Hindlimb muscle (tissue), 1 donor: ENCODE data around the gene ADRA1B. TPM values are rescaled to one million over a fixed set of nuclear protein-coding genes. Genes with fewer than 3 reads are reported as not detected.

Source experiments
- DNase-seq: peaks from one replicate; pipeline ENCODE4 v3.0.0-alpha.2; 2013
- polyA plus RNA-seq: library from polyadenylated mRNA; unstranded; fragments of 120-200 nt; gene quantifications from one replicate; pipeline ENCODE4 v1.2.1, GENCODE V29; 2013; ENCODE audit not compliant: insufficient read length

ADRA1B gene
- polyA plus RNA-seq, 1 donor = 0.92 TPM

DNA sequence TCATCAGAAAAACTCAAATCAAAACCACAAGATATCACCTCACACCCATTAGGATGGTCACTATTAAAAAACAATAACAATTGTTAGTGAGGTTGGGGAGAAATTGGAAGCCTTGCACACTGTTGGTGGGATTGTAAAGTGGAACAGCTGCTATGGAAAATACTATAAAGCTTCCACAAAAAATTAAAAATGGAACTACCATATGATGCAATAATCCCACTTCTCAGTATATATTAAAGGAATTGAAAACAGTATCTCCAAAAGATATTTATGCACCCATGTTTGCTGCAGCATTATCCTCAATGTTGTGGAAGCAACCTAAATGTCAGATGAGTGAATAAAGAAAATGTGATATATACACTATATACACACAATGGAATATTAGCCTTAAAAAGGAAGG is 14.5 kb upstream of the ADRA1B start:
- DNase-seq = no peak

DNA sequence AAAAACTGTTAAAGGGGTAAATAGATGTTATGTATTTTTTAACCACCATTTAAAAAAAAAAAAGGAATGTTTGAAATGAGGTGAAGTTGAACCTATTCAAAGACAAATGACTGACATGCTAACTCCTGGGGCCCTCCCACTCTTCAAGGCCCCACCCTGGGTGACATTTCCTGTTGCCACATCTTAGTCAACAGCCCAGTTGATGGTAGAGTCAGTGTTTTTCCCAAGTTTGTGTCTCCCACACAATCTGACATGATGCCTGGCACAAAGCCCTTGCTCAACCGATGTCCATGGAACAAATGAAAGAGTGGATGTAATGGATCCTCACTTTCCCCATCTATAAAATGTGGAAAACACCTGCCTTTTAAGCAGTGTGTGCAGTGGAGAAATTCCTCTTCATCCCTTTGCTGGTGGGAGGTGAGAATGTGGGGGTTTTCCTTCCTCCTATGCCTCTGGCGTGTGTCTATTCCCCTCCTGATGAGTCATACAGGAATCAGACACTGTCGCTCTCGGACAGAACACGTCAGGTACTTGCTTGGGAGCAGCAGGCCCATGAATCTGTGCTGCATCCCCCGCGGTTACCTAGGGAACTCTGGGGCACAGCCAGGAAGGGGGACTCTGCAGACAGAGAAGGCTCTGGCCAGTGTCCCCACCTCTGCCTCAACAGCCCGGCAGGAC is 13.7 kb upstream of the ADRA1B start:
- DNase-seq = no peak

DNA sequence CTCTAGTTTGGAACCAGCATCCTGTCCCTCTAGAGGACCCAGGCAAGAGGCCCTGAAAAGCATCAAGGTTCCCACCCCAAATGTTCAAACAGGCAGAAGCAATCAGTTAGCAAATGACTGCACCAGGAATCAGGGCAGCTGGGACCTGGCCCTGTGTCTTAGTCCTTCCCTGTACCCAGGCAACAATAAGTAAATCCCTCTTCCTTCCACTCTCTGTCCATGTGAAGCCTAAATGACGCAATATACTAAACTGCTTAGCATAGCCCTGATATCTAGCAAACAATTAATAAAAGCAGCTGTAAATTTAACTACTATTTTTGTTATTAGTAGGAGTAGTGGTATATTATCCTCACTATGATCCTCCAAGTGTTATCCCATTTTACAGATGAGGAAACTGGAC is 13.2 kb upstream of the ADRA1B start:
- no peak for DNase-seq

DNA sequence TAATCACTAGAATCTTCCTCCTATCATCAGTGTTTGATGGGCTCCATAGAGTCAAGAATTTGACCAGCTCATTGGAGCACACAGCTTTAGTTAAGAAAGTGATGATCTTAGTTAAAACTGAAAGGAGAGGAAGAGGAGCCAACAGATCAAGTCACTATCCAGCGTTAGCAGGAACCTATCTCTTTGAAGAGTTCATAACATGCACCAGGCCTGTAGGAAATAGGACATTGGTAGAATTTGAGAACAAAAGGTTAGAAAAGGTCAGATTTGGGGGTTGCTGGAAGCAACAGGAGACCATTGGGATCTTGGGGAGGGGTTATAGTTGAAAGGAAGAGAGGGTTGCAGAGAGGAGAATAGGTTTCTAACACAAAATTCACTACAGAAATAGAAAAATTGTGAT is 11.4 kb upstream of the ADRA1B start:
- no peak for DNase-seq

DNA sequence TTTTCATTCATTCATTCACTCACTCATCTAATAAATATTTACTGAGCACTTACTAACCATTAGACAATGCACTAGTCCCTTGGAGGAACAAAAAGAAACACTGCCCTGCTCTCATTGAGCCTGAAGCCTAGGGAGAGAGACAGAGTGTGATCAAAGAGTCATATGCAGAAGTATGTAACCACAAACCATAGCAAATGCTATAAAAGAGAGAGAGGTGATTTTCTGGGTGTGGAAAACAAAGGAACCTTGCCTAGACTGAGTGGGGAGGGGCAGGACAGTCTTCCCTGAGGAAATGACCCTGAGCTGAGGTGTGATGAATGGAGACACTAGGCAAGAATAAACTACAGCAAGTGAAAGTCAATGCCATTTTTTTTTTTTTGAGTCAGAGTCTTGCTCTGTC is 10.8 kb upstream of the ADRA1B start:
- DNase-seq = no peak

DNA sequence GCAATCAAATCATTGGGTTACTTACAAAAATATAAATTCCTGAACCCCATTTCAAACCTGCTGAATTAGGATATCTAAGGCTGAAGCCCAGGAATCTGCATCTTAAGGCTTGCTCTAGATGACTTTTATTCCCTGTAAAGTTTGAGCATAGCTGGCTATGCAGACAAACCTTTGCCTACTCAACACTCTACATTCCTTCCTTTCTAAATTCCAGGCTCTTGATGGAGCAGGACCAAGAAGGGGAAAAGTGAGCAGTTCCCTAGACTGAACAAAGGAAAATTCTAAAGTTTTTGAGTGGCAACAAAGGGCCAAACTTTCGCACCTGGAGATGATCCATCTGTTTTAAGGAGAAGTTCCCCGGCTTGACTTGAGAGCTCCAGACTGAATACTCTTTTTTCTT is 9.8 kb upstream of the ADRA1B start:
- no peak for DNase-seq

DNA sequence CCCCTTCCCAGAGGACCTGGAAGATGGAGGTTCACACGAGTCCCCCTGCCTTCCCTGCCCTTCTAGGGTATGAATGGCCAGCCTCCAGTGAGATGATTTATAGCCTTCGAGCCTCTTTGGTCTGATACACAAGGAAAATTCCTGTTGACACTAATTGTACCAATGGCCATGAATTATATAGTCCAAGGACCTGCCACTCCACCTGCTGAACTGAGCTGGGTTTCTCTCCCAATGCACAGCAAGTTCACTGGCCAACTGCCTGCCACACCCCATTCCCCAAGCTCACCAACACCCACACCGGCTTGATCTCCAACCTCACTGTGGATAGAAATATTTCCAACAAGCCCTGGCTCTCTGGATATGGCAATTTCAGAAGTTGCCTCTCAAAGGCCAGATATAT is 9.3 kb upstream of the ADRA1B start:
- no peak for DNase-seq

DNA sequence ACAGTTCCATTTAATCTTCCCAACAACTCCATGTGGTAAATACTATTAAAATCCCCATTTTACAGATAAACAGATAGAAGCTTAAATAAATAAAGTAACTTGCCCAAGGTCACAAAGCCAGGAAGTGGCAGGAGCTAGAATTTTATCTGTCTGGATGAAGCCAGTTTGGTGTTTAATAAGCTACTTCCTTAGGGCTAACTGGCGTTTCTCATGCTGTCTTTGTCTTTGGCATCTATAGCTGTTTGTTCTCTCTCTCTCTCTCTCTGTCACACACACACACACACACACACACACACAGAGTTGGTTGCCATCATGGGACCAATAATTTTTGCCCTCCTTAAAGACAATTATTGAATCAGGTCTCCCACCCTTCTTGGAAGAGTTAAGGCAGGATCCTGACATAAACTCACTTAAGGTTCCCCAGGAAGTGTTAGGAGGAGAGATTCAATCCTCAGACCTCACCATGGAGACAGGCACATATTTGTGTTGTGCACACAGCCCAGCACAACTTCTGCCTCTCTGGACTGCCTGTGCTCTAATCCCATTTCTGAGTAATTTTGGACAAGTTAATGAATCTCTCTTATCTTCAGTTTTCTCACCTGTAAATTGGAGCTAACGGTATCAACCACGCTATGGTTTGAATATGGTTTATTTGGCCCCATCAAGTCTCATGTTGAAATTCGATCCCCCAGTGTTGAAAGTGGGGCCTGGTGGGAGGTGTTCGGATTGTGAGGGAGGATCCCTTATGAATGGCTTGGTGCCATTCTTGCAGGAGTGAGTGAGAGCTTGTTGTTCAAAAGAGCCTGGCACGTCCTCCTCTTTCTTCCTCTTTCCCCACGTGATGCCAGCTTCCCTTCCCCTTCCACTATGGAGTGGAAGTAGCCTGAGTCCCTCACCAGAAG is 8.3 kb upstream of the ADRA1B start:
- DNase-seq = no peak

DNA sequence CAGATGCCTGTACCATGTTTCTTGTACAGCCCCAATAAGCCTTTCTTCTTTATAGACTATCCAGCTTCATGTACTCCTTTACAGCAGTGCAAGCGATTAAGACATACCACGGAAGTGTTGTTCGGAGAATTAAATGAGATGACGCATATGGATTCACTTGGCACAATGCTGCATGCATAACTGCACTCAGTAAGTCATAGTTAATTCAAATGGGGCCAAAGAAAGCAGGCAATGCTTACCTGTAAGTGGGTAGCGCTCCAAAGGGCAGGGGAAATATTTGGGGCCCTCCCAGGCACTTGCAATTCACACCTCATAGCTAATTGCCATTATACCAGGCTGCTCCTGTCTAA is 7.7 kb upstream of the ADRA1B start:
- no peak for DNase-seq

DNA sequence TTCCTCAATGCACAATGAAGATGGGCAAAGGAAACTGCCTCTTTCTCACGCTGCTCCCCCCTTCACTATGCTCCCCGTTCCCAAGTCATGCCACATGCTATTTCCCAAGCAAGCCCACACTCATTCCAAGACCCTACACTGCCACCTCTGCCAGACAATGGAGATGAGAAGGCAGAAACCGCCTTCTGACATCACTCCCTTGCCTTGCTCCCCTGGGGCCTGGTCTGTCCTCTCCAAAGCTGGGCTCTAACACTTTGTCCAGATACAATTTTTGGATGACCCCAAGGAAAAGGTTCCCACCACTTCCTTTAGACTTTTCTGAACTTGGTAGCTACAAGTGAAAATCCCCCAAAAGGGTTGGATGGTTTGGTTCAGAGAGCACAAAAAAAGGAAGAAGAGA is 7.2 kb upstream of the ADRA1B start:
- no peak for DNase-seq

DNA sequence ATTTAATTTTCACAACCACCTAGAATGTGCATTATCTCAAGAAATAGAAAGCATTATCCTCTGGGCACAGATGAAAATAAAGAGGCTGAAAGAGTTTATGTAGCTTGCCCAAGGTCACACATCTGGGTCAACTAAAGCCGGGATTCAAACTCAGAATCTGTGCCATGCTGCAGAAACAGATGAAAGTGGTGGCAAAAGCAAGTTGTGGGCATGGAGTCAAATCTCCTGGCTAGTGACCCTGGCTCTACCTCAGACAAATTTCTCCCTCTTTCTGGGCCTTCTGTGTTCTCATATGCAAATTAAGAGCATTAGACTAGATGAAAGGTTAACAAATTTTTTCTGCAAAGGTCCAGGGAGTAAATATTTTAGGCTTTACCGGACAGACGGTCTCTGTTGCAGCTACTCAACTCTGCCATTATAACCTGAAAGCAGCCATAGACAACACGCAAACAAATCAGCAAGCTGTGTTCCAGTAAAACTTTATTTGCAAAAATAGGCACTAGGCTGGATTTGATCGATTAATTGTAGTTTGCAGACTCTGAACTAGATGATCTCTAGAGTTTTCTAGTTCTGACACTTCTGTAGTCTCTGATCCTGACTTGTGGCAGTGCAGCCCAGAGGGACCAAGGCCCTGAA is 6.0 kb upstream of the ADRA1B start:
- no peak for DNase-seq

DNA sequence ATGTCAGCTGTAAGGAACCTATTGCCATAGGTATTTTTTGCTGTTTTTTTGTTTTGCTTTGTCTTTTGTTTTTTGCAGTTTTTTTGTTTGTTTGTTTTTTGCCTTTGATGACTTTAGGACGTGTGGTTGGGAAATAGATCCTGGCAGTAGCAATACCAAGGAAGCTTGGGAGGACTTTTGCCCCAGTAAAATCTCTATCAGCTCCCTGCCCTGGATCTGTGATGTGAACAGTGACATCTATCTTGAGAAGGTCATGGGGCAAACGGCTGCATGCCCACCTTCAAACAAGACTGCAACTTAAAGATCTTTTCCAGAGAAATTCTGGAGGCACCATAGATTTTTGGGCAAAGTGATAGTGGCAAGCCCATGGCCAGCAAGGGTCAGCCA is 5.4 kb upstream of the ADRA1B start:
- DNase-seq = no peak

DNA sequence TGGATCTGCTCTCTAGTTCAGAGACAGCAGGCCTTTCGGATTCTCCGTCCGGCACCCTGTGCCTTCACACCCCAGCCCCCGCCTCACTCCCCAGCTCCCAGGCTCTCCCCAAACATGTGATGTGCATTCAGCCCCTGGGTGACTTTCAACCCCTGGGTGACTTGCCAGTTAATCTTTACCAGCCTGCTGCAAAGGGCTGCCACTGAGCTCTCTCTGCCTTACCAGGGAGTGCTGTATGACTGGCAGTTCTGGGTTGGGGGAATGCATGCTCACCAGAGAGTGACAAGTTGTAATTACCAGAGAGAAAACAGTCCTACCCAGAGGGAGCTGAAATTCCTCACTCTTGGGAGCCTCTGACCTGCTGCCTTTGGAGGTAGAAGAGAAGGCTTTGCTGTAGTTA is 4.9 kb upstream of the ADRA1B start:
- no peak for DNase-seq

DNA sequence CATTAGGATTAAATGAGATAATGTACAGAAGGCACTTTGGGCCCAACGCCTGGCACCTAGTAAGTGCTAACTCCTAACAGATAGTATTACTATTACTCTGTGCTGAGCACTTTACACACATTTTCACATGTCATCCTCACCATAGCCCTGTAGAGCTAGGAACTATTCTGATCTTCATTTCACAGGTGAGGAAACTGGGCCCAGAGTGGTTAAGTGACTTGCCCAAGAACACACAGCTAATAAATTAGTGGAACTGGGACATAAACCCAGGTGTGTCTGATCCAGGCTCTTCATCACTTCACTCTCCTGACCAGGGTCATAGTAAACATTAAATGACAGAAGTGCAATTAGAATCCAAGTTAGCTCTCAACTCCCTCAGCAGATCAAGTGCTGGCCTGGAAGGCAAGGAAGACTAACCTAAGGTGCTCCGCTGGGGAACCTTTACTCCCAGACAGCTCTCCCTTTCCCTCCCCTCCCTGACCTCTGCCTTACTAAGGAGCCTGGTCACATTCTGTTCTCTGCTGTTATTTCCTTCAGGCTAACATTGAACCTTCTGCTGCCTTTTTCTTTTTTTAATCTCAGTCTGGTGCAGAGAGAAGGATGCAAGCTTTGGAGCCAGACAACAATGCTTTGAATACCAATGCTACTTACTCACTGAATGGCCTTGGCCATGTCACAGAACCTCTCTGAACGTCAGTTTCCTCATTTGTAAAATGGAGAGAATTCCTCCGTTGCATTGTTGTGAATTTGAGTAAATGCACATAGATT is 4.1 kb upstream of the ADRA1B start:
- DNase-seq = no peak

DNA sequence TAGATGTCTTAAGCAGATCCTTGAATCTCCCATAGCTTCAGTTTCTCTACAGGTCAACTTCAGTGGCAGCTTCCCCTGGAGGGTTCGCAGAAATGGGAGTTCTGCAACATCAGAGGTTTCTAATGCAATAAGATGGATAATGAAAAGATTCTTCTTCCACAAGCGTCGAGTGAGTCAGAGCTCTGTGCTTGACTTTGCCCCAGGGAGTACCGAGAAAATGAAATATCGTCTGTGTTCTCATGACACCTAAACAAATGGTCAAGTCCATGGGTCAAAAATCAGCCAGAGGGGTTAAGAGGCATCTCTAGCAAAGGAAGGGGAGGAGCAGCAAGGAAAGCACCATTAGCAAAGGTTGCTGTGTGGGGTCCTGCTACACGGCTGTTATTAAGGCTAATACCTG is 3.2 kb upstream of the ADRA1B start:
- no peak for DNase-seq

DNA sequence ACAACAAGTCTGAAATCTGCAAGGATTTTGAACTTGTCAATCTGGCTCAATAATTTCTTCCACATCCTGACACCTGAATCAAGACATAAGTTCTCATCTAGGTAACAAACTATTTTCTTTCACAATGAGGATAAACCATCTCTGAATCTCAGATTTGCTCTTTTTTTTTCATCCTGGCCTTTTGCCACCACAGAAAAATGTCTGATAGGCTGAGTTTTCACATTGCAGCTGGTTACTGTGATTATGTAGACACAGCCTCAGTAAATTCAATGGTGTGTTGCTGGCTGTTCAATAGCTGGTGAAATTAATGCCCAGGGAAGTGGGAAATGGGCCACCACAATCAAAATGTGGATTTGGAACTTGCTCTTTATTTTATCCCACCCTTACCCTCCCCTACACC is 2.8 kb upstream of the ADRA1B start:
- no peak for DNase-seq

DNA sequence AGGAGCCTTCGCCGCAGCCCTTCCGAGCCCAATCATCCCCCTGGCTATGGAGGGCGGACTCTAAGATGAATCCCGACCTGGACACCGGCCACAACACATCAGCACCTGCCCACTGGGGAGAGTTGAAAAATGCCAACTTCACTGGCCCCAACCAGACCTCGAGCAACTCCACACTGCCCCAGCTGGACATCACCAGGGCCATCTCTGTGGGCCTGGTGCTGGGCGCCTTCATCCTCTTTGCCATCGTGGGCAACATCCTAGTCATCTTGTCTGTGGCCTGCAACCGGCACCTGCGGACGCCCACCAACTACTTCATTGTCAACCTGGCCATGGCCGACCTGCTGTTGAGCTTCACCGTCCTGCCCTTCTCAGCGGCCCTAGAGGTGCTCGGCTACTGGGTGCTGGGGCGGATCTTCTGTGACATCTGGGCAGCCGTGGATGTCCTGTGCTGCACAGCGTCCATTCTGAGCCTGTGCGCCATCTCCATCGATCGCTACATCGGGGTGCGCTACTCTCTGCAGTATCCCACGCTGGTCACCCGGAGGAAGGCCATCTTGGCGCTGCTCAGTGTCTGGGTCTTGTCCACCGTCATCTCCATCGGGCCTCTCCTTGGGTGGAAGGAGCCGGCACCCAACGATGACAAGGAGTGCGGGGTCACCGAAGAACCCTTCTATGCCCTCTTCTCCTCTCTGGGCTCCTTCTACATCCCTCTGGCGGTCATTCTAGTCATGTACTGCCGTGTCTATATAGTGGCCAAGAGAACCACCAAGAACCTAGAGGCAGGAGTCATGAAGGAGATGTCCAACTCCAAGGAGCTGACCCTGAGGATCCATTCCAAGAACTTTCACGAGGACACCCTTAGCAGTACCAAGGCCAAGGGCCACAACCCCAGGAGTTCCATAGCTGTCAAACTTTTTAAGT is 819 bp downstream of the ADRA1B start:
- no peak for DNase-seq

DNA sequence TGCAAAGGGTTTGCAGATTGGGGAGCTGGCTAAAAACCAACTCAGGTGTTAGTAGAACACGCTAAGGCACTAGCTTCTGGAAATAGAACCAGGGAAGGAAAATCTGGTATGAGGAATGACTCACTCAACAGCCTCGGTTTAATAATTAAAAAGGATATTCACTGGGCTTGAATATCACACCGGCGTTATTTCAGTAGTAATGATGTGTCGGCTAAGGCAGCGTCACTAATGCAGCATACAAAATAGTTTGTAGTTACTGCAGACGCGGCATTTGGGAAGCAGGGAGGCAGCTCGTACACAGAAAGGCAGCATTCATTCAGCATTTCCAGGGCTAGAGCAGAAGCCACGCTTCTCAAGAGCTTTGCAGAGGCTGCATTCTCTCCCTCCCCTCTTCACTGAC is 1.7 kb downstream of the ADRA1B start:
- no peak for DNase-seq

DNA sequence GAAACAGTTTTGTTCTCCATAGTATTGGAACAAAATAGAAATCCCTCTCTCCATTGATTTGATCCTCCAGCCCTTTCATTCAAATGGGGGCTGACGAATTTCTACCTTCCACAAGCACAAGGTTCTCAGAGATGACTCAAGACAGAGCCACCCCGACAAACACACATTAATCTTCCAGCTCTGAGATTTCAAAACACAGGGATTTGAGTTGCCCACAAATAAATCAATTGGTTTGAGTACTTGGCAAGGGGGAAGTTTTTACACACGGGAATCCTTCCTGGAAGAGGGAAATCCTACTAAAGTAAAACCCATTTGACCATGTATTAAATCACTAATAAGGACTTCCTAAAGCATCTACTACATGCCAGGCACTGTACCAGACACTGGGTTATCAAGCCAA is 5.4 kb downstream of the ADRA1B start:
- DNase-seq = no peak

DNA sequence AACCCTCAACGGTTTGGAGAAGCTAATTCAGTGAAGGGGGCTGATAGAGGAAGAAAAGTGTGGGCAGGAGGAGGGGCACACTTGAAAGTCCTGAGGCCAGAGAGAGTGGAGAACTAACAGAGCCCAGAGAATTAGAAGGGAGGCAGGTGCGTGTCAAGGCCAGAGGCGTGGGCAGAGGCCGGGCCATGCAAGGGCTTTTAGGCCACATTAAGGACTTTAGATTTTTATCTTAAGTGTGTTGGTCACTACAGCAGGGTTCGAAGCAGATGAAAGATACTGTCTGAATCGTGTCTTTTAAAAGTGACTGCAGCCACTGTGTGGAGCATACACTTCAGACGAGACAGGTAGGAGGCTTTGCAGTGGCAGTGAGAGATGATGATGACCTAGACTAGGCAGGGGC is 6.7 kb downstream of the ADRA1B start:
- no peak for DNase-seq

DNA sequence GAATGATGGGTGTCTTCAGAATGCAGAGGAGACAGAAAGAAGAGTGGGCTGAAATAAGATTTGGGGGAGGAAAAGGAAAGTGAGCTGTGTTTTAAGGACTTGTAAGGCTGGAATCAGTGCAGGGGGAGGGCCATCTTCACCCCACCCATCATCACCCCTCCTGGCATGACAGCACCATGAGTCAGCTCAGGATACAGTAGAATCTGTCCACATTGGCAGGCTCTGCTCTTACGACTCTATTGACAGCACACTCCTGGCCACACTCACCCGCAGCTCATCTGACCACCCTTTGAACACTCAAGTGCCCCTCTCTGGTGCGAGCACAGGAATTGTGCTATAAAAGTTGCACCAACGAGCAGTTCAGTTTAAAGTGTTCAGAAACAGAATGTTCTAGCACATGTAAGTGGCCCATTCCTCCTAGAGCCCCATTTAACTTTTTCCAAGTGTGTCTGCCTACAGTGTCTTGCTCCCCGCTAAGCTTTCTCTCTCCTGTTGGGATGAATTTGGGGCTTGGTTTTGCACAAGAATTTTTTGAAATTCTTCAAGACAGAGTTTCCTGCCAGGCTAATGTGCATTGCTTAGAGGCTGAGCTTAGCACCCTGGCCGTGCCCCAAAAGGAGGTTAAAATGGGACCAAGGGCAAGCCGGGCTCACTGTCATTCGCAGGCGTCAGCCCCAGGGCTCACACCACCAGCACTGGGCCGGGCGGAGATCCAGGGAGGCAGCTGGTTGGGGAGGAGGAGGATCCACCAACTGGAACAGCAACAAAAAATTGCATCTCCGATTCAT is 12.0 kb downstream of the ADRA1B start:
- no peak for DNase-seq
